IPS-NIHi7 (cell line): Measurements from ENCODE around the gene DNAL1.

Experiments
- DNase-seq: peaks from one replicate; pipeline ENCODE4 v3.0.0; 2012; ENCODE audit warnings: mixed read lengths; ENCODE audit errors: extremely low spot score

The DNAL1 gene

DNA sequence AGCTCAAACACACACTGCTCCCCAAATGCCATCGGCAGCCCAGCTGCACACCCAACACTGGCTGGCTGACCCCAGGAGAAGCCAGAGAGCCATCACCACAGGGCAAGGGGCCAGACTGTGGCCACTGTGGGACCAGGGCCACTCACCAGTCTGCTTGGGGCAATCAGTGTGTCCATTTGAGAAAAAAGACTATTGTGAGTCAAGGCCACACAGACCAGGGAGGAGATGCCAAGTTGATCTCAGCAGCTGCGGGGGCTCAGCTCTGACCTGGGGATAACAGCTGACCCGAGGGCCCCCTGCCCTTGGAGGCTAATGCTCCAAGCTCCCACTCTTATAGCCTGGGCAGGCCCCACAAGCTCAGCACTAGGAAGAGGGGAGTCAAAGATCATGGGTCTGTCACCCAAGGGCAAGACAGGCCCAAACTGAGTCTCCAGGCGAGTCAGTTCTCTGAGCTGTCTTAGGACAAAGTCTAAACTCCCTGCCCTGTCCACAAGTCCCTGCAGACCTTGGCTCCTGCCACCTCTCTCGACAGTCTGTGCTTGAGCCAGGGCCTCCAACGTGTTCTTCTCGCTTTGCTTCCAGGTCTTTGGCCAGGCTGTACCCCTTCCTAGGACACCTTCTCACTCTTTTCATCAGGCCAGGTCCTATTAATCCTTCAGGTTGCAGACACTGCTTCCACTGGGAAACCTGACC is 99.5 kb downstream of the DNAL1 start:
- DNase-seq = no peak

DNA sequence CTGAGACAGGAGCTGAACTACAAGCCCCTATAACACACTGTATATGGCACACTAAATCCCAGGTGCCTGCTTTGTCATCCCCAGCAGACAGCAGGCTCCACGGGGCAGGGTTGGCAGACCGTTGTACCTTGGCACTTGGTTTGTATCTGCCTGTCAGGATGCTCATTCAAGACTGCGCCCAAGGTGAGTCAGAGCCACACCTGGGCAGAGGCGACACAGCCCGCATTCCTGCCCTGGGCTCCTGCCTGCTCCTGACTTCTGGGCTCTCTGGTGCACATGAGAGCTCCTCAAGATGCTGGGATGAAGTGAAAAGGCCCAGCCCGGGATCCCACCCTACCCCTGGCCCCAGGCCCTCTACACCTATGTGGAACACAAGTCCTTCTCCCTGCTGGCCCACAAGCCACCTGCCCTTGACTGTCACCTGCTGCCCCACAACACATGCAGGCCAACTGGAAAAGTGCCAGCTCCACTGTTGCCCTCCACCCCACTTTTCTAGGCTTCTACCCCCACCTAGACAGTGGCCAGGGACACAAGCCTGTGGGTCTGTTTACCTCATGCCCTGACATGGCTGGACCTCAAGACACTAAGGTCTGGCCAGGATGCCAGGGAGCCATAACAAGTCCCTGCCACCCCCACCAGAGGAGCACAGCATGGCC is 100.2 kb downstream of the DNAL1 start:
- no peak for DNase-seq

DNA sequence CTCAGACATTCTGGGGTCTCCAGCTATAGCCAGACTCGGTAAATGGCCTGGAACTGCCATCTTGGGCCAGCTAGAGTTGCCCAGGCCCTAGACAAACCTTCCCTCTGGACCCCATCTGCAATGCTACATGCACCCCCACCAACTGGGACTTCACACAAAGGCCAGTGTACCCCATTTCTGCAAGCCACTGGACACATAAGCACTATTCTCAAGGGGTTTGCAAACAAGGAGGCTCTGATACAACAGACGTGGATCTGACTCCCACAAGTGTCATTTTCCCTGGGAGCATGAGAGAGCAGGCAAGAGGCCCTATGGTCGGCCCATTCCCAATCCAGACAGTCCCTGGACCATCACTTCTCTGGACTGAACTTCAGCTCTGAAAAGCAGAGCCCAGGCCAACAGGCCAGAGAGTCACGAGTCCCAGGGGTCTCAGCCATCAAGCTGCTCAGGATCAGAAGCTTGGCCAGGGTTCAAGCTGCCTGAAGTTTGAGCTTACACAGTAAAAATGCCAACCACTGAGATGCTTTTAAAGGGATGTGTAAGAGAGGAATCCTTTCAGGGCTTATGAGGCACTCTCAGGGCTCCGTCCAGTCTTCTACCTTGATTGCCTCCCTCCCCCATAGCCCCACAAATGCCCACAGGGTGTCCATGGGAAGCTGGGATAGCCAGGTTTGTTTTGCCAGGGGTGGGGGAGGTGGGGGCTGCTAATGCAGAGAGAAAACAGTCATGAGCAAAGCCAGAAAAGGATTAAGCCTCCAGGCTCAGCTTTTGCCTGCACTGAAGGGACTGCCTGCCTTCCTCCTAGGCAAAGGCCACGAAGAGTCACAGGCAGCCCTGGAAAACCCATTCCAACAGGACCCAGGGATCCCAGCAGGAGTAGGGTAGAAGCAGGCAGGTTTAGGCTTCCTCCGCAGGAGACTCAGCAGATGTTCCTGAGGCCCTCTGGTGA is 101.1 kb downstream of the DNAL1 start:
- DNase-seq = no peak

DNA sequence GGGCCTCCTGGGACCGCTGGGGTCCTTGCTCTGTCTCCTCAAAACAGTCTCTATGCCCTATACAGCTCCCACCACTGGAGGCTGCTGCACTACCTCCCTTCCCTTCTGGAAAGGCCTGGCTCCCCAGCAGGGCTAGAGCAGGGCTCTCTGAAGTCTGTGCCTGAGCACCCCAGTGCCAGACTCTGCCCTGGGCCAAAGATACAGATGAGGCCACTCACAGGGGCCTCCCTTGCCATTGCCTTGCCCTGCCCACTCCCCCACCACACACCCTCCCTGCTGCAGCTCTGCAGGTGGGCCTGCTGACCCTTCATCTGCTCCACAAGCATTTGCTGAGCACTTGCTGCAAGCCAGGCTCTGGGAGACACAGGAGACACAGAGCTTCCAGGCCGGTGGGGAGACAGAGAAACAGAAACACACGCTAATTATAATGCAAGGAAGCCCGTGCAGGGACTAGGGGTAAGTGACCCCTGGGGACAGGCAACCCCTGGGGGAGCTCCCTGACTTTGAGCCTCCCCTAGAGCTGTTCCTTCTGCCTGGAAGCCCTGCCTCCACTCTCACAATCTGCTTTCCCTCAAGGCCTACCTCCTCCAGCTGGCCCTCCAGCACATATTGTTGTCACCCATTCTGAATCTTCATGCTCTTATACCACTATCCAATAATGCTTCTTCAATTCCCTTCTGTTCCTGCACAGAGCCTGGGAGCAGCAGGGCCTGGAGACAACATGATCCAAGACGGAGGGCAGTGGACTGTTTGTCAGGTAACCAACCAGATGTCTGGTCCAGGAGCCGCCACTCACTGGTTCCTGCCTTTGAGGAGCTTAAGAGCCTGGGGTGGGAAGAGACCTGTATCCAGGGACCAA is 102.0 kb downstream of the DNAL1 start:
- no peak for DNase-seq

DNA sequence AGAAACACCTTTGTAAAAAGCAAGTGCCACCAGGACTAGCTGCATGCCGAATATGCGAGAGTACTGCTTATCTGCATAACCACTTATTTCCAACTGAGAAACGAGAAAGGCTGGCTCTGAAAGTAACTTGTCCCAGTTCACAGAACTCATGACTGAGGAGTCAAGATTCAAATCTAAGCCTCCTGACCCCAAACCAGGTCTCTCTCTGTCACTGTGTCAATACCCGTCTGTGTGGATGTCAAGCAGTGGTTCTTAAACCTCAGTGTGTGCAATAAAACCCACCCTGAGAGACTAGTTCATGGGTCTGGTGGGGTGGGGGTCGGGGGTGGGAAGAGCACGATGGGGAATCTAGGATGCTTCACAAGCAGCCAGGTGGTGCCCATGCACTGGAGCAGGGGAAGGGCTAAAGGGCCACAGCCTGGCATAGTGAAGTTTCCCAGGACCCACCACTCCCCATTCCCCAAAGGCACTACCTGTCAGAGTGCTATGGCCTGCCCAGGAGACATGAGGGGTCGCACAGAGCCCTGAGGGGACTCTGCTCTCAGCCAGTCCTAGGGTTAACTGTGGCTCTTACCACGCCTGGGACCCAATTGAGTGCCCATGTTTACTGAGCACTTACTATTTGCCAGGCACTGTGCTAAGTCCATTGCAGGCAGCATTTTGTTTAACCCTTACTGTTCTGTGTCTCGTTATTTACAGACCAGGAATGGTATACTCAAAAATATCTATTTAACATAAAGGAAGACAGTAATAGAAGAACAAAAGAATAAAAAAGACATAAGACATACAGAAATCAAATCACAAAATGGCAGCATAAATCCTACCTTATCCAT is 102.8 kb downstream of the DNAL1 start:
- DNase-seq = no peak

DNA sequence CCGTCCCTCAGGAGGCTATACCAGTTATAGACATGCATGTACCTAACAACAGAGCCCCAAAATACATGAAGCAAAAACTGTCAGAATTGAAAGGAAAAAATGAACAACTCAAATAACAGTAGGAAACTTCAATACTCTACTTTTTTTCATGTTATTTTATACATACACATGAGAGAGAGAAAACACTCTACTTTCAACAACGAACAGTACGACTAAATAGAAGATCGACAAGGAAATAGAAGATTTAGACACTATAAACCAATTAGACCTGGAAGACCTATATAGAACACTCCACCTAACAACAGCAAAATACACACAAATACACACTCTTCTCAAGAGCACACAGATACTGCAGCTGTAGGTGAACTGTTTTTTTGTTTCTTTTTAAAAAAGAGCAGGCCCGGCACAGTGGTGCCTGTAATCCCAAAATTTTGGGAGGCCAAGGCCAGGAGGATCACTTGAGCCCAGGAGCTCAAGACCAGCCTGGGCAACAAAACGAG is 104.1 kb downstream of the DNAL1 start:
- DNase-seq = no peak

DNA sequence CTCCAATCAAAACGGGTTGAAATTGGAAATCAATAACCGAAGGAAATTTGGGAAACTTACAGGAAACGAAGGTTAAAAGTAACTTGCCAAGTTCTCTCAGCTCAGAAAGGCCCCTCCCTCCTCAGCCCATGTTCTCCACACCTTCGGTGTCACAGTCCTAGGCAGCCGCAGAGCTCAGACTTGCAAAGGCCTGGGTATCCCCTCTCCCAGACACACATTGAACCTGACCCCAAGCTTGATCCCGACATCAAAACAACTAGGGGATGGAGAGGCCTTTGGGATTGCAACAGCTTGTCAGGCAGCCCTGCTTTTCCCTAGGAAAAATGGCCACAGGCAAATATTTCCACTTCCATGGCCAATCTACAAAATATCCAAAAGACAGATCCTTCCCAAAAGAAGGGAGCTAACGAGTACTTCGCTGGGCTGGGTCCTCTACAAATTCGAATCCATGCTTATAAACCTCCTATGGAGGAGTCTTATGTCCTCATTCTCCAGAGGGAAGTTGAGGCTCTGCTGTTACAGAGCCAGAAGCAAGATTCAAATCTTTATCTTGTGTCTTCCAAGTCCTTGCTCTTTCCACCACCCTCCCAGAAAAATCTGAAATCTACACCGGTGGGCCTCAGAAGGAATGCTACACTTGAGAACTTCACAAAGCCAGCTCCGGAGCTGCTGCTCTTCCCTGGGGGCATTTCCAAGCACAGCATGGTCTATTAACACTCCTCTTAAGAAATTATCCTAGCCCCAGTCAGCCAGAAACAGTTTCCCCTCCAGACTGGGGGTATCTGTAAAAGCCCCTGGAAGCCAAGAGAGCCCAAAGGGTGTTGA is 105.1 kb downstream of the DNAL1 start:
- DNase-seq = no peak

DNA sequence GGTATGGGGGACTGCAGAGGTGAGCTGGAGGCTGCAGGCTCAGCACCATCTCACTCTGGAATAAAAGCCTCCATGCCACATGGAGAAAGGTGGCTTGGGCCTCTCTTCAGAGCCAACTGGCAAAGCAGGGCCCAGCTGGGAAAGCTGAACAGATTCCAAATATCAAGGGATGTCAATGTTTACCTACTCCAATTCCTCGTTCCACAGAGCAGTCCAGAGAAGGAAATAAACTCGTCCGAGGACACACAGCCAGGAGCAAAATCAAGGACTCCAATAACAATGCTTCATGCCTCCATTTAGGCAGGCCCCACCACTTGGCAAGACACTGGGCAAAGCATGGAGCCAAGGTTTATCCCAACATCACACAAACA is 105.7 kb downstream of the DNAL1 start:
- DNase-seq = no peak

DNA sequence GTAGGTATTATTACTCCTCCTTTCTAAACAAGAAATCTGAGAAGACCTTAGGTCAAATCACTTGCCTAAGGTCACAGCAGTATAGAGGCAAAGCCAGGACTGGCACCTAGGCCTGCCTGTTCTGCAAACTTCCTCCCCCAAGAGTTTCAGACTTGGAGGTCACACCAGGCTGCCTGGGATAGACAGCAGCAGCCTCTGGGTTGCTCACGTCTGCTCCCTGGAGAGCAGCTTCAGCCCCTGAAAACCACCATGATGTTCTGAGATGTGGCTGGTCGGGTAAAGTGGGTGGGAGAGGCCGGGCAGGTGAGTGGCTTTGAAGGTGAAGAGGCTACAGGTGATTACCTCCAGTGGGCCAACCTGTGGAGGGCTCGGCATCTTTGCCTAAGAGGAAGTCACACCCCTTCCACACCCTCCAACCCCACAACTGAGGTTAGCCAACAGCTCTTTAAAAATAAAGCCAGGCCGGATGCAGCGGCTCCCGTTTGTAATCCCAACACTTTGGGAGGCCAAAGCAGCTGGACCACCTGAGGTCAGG is 106.4 kb downstream of the DNAL1 start:
- DNase-seq = no peak

DNA sequence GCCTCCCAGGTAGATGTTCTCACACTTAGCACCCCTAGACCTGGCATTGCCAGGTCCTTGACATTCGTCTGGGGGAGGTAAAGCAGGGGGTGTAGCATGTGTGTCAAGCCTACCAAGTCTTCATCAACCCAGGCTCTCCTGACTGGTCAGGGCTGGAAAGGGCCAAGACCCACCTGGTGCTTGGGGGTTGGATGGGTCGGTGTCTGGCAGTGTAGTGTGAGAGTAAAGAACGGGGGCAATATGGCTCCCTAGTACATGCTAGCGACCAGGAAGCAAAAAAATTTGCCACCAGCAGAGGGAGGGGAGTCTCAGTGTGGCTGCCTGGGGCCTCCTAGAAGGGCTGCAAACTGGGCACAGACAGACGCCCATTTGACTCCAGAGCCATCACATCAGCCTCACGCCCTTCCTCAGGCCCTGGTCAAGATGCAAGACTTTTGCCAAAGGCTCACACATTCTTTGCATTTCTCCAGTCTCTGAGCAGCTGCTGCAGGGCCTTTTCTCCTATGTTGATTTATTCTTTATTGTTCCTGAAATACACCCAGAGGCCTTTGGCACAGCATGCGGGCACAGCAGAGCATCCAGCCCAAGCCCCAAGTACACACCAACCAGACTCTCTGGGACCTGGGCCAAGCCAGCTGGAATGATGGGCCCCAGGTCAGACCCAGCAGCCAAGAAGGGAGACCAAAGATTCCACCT is 107.7 kb downstream of the DNAL1 start:
- no peak for DNase-seq
